Lower lobe of right lung (tissue), 2 donors: ENCODE results near the gene SEM1. TPM values are rescaled to one million over a fixed set of nuclear protein-coding genes. Genes with fewer than 3 reads are reported as not detected.
"Not testable (repeated sequence)": the region's sequence is repeated elsewhere in the genome, so short reads cannot be mapped to it uniquely, and the experiment has no call there.

Experiments
- ATAC-seq, 2 donors: fragments of 200-7000 bp; cut with Tn5 transposase; one replicate each; pipeline ENCODE4 v1.9.1; 2020 to 2022; ENCODE audit warnings: mild to moderate bottlenecking in 2 of 2, moderate library complexity in 2 of 2
- DNase-seq: peaks from one replicate; pipeline ENCODE4 v3.0.0-alpha.2; 2020
- H3K27ac ChIP-seq: fragments of 200-600 bp; one replicate; pipeline ENCODE4 v1.8.0; 2022
- H3K27me3 ChIP-seq: fragments of 200-600 bp; one replicate; pipeline ENCODE4 v1.8.0; 2022; ENCODE audit warnings: low read depth
- H3K36me3 ChIP-seq: fragments of 200-600 bp; one replicate; pipeline ENCODE4 v1.8.0; 2022; ENCODE audit warnings: mild to moderate bottlenecking
- H3K4me1 ChIP-seq: fragments of 200-600 bp; one replicate; pipeline ENCODE4 v1.8.0; 2022
- H3K4me3 ChIP-seq: fragments of 200-600 bp; one replicate; pipeline ENCODE4 v1.8.0; 2022; ENCODE audit warnings: mild to moderate bottlenecking
- H3K9me3 ChIP-seq: fragments of 200-600 bp; one replicate; pipeline ENCODE4 v1.8.0; 2022
- CTCF ChIP-seq: fragments of 200-600 bp; IDR thresholded peaks from one replicate; pipeline ENCODE4 v1.8.0; 2022; ENCODE audit warnings: antibody characterized with exemption, mild to moderate bottlenecking
- intact Hi-C: fragments of 100-400 bp; cut with DNase I; formaldehyde crosslinking; loops from one replicate; pipeline ENCODE4 v1.11.0; 2022
- total RNA-seq: library from RNA; stranded (reverse); fragmentation: NEBNext Ultra II Directional; extraction: Animal tissue kit (Norgen Biotek cat#: 25700); gene quantifications from one replicate; pipeline ENCODE4 v1.2.1, GENCODE V29; 2021
- donor health status: DM: no; HTN: yes; CAD: no; lungs with severe emphysema.

SEM1 gene
- total RNA-seq, 1 donor from 2014 or later: 31.0 TPM

GRCh38 chr7:96669812-96670211, 39.8 kb downstream of the SEM1 start:
- H3K9me3 ChIP-seq: no peaks in the 10 kb centered on the region
- intact Hi-C loops: no loop called here
- H3K27me3 ChIP-seq: no peaks in the 10 kb centered on the region
- no peak for TF ChIP-seq CTCF
- H3K27ac ChIP-seq: no peak overlapping the region
- H3K4me1 ChIP-seq: no peaks in the 10 kb centered on the region
- peaks cover 21% of the 10 kb centered on the region for H3K36me3 ChIP-seq
- H3K4me3 ChIP-seq: no peak overlapping the region
- DNase-seq: no peak
- no peak for ATAC-seq

- Histone ChIP-seq H3K27ac (no peak overlapping the region), H3K4me1 (no peaks in the 10 kb centered on the region), H3K36me3 (peaks cover 6% of the 10 kb centered on the region), H3K9me3 (no peaks in the 10 kb centered on the region), H3K27me3 (no peaks in the 10 kb centered on the region), H3K4me3 (no peak overlapping the region)
- ATAC-seq (no peak), DNase-seq (no peak)
- intact Hi-C loops: no loop called here
- TF ChIP-seq CTCF: no peak
Measured at GRCh38 chr7:96667026-96667425, 42.6 kb downstream of the SEM1 start.

GRCh38 chr7:96665689-96666088, 44.0 kb downstream of the SEM1 start:
- no peak overlapping the region for H3K4me3 ChIP-seq
- DNase-seq (no peak), ATAC-seq (no peak)
- H3K36me3 ChIP-seq: peaks cover 2% of the 10 kb centered on the region
- TF ChIP-seq CTCF: no peak
- no peaks in the 10 kb centered on the region for H3K27me3 ChIP-seq
- intact Hi-C loops: no loop called here
- no peaks in the 10 kb centered on the region for H3K9me3 ChIP-seq
- H3K27ac ChIP-seq: no peak overlapping the region
- H3K4me1 ChIP-seq: no peaks in the 10 kb centered on the region

GRCh38 chr7:96664793-96665192, 44.9 kb downstream of the SEM1 start:
- Histone ChIP-seq H3K4me1 (no peaks in the 10 kb centered on the region), H3K27ac (no peak overlapping the region), H3K27me3 (no peaks in the 10 kb centered on the region), H3K36me3 (no peaks in the 10 kb centered on the region), H3K4me3 (no peak overlapping the region), H3K9me3 (no peaks in the 10 kb centered on the region)
- no peak for DNase-seq
- intact Hi-C loops: no loop called here
- ATAC-seq: no peak
- no peak for TF ChIP-seq CTCF

- ATAC-seq (no peak), DNase-seq (no peak)
- no peaks in the 10 kb centered on the region for H3K36me3 ChIP-seq
- H3K27ac ChIP-seq: no peak overlapping the region
- H3K4me1 ChIP-seq: no peaks in the 10 kb centered on the region
- no peak overlapping the region for H3K4me3 ChIP-seq
- intact Hi-C loops: no loop called here
- no peaks in the 10 kb centered on the region for H3K27me3 ChIP-seq
- TF ChIP-seq CTCF: no peak
- H3K9me3 ChIP-seq: no peaks in the 10 kb centered on the region
Measured at GRCh38 chr7:96663871-96664445, 45.7 kb downstream of the SEM1 start.

GRCh38 chr7:96663457-96663856, 46.2 kb downstream of the SEM1 start:
- ATAC-seq (no peak), DNase-seq (no peak)
- Histone ChIP-seq H3K27ac (no peak overlapping the region), H3K9me3 (no peaks in the 10 kb centered on the region), H3K27me3 (no peaks in the 10 kb centered on the region), H3K4me3 (no peak overlapping the region), H3K4me1 (no peaks in the 10 kb centered on the region), H3K36me3 (no peaks in the 10 kb centered on the region)
- intact Hi-C loops: no loop called here
- TF ChIP-seq CTCF: no peak

- intact Hi-C loops, H3K4me1 ChIP-seq, H3K4me3 ChIP-seq, H3K9me3 ChIP-seq, DNase-seq, H3K27ac ChIP-seq, H3K36me3 ChIP-seq, H3K27me3 ChIP-seq, ATAC-seq: not testable (repeated sequence)
Measured at GRCh38 chr7:96662151-96662550, 47.5 kb downstream of the SEM1 start.
